Measurements from ENCODE around the gene IL22RA1.

GRCh38 chr1:24165500-24165899 lies 22.6 kb upstream of the IL22RA1 start:
- TF ChIP-seq EP300 (IDR thresholded peaks at IDR 0.05) (no peak), CTCF (IDR thresholded peaks at IDR 0.05) (no peak), POLR2A (IDR thresholded peaks at IDR 0.05) (no peak)
